Dendritic cell treated with granulocyte-macrophage colony-stimulating factor and Interleukin-4, amounts not matched to agents 40 ng/mL and 50 ng/mL, for 4 days (primary cell): ENCODE measurements around the gene KLHL26.

ENCODE experiments used
- H3K27ac Mint-ChIP-seq: one replicate; pipeline ENCODE4 v1.8.0; 2022; ENCODE audit warnings: mild to moderate bottlenecking, mixed read lengths
- H3K27me3 Mint-ChIP-seq: one replicate; pipeline ENCODE4 v1.8.0; 2022; ENCODE audit warnings: mild to moderate bottlenecking, mixed read lengths
- H3K36me3 Mint-ChIP-seq: one replicate; pipeline ENCODE4 v1.8.0; 2022; ENCODE audit warnings: low read depth, mixed read lengths
- H3K4me1 Mint-ChIP-seq: one replicate; pipeline ENCODE4 v1.8.0; 2022; ENCODE audit warnings: low read depth, mixed read lengths
- H3K4me3 Mint-ChIP-seq: one replicate; pipeline ENCODE4 v1.8.0; 2022; ENCODE audit warnings: mild to moderate bottlenecking, moderate library complexity, mixed read lengths
- H3K9me3 Mint-ChIP-seq: one replicate; pipeline ENCODE4 v1.8.0; 2022; ENCODE audit warnings: mixed read lengths
- intact Hi-C: fragments of 100-400 bp; cut with micrococcal nuclease; formaldehyde crosslinking; loops from one replicate; pipeline ENCODE4 v1.15.0; 2022

Gene KLHL26

DNA sequence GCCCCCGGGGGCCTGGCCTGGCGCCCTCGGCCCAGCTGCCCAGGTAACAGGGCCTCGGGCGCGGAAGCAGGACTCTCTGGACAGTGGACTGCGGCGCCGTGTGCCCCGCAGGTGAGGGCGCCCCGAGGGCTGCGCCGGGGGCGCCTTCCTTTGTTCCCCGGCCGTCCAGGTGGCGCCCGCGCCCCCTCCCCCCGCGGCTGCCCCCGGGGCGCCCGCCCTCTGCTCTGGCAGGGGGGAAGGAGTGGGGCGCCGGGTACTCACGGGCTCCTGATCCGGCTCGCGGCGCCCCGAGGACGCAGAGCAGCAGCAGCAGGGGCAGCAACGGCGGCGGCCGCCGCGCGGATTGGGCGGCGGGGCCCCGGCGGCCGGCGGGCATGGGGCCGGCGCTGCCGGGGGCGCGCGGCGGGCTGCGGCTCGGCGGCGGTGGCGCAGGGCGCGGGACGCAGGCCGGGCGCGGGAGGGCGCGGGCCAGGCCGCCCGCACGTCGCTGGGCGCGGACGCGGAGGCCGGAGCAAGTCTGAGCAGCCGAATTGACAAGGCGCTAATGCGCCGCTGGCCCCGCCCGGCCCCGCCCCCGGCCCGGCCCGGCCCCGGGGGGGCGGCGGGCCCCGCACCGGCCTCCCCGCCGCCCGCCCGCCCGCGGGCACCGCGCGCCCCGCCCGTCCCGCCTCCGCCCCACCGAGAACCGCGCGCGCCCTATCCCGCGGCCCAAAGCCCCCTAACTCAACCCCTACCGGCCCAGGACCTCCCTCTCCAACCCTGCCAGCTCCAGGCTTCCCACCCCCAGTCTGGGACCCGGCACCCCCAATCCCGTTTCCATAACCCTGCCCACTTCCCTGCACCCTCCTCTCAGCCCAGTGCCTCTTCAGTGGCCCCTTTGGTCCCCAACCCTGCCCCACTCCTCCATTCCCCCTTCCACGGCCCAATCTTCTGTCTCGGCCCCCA, 30.3 kb upstream of the KLHL26 start, which contains the start of gene CRLF1:
CRLF1 (minus strand) TSS at position 519 of the 945 bp plus-strand sequence; CDS start at position 376, 143 bp downstream.
- Mint-ChIP-seq H3K4me3 (peak within 1 kb of the TSS; percentile 22), H3K4me1 (peaks cover 20% of the 10 kb centered on the region), H3K36me3 (no peaks in the 10 kb centered on the region), H3K27me3 (peaks cover 83% of the 10 kb centered on the region), H3K27ac (no peak within 1 kb of the TSS), H3K9me3 (no peaks in the 10 kb centered on the region)
- intact Hi-C loops, result no loop called here

DNA sequence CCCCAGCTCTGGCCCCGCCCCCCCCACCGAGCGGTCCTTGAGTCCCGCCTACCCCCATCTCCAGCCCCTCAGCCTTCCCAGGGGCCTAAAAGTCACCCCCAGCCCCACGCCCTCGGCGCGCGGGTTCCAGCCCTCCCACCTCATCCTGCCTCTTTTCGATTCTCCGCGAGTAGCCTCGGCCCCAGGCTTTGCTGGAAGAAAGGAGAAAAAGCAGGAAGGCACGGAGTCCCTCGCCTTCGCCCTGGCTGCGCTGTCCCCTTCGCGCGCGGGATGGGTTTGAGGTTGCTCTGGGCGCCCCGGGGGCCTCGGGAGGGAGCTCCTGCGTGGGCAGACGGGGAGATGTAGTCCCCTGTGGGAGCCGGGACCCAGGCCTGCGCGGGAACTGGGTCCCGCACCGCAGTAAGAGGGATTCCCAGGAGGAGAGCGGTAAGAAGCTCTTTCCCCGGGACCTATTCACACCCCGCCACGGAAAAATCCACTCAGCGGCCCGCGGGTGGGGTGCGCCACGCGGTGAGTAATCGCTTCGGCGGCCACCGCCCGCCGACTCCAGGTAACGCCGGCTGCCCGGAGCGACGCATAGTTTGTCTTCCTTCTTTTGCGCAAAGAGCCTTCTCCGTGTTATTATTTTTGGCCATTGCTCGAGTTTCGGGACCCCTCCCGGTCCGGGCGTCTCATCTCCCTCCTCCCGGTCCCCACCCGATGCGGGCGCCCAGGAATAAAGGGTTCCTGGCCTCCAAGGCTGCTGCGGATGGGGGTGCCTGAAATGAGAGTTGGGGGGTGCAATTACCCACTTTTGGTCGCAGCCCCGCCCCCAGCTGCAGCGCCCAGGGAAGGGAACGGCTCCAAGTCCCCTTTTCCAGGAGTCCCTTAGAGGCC, 29.4 kb upstream of the KLHL26 start:
- intact Hi-C loops, result no loop called here
- Mint-ChIP-seq H3K27me3 (peaks cover 83% of the 10 kb centered on the region), H3K4me1 (peaks cover 26% of the 10 kb centered on the region), H3K36me3 (no peaks in the 10 kb centered on the region), H3K9me3 (no peaks in the 10 kb centered on the region), H3K4me3 (no peak overlapping the region), H3K27ac (no peak overlapping the region)

DNA sequence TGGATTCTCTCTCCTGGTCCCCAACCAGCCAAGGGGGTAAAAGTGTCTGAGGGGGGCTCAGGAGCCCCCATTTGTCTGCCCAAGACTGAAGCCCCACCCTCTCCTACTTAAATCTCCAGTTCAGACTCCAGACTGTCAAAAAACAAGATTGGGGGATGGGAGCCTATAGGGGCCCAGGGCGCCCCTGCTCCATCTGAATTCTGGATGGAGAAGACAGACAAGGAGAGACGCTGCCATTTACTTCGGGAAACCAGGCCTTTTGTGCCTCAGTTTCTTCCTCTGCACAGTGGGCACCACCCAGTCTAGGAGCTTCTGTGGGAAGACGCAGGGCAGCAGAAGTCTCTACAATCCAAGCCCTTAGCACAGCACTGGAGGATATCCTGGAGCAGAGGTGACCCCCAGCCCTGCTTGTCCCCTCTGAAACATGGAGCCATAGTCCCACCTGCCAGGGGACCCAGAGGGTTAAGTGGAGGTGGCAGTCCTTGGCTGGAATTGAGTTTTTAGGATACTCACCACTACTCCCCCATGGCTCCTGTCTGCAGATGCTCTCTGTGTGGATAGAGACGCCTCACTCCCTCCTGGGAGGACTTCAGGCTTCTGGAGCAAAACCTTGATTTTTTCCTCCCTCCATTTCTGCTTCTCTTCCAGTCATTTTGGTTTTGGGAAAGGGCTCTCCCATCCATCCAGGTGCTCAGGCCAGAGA, 28.6 kb upstream of the KLHL26 start:
- H3K9me3 Mint-ChIP-seq, result no peaks in the 10 kb centered on the region
- H3K27me3 Mint-ChIP-seq, result peaks cover 83% of the 10 kb centered on the region
- H3K4me3 Mint-ChIP-seq, result no peak overlapping the region
- no peak overlapping the region for H3K27ac Mint-ChIP-seq
- H3K4me1 Mint-ChIP-seq, result peaks cover 29% of the 10 kb centered on the region
- H3K36me3 Mint-ChIP-seq, result no peaks in the 10 kb centered on the region
- intact Hi-C loops, result no loop called here

DNA sequence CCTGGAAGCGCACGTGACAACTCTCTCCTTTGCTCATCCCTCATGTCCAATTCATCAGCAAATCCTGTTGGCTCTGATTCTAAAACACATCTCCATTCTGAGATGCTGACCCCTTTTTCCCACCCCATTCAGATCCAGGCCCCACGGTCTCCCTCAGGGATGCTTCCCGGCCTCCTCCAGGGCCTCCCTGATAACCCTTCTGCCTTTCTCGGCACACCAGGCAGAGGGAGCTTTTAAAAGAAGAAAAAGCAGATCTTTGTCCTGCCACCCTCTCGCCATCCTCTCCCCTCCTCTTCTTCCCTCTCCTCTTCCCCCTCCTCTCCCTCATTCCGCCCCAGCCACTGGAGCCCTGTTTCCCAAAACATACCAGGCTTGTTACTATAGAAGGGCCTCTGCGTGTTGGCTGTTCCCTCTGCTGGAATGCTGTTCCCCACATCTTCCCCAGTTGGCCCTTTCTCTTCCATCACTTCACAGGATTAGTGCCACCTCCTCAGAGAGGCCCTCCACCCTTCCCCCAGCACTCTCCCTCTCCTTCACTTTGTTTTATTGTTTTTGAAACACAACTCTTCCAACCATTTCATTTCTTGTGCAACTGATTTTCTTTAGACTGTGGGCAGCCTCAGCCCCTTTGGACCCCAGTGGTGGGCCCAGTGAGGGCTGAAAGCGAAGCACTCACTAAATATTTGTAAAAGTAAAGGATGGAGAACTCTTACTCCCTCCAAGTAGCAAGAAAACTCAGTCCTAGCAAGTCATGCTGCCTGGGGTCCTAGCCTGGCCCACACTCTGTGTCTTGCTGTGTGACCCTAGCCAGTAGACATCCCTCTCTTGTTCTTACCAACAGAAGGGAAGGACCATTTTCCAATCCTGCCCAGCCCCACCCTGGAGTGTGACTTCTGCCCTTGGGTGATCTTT, 27.8 kb upstream of the KLHL26 start:
- Mint-ChIP-seq H3K27me3 (peaks cover 86% of the 10 kb centered on the region), H3K4me1 (peaks cover 31% of the 10 kb centered on the region), H3K4me3 (no peak overlapping the region), H3K27ac (no peak overlapping the region), H3K36me3 (no peaks in the 10 kb centered on the region), H3K9me3 (no peaks in the 10 kb centered on the region)
- intact Hi-C loops, result no loop called here

DNA sequence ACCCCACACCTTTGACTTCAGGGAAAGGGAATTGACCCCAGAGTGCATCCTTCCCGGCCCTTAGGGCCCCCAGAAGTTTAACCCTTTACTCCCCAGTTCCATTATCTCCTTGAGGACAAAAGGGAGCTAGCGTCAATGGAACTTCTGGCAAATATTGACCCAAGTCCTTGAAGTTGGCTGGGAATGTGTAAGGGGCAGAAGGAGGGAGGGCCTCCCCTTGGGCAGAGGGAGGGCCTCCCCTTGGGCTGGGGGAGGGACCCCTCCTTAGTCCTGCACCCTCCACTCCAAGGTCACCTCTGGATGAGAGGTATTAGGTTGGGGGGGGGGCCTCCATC, 27.1 kb upstream of the KLHL26 start:
- Mint-ChIP-seq H3K4me3 (no peak overlapping the region), H3K4me1 (peaks cover 31% of the 10 kb centered on the region), H3K27me3 (peaks cover 86% of the 10 kb centered on the region), H3K36me3 (no peaks in the 10 kb centered on the region), H3K9me3 (no peaks in the 10 kb centered on the region), H3K27ac (no peak overlapping the region)
- intact Hi-C loops, result no loop called here

DNA sequence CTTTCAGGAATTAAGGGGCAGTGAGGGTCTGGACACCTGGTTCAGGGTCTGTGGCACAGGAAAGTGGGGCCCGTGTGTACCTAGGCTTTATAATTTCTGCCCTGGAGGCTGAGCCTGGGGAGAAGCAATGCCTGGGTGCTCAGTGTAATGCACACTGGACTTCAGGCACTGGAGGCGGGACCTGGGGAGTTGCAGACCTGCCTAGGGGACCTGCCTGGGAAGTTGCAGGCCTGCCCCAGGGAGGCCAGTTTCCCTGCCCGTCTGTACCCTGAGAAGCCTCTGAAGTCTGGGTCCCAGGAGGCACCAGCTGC, 26.6 kb upstream of the KLHL26 start:
- Mint-ChIP-seq H3K27me3 (peaks cover 86% of the 10 kb centered on the region), H3K36me3 (no peaks in the 10 kb centered on the region), H3K27ac (no peak overlapping the region), H3K4me3 (no peak overlapping the region), H3K4me1 (peaks cover 31% of the 10 kb centered on the region), H3K9me3 (no peaks in the 10 kb centered on the region)
- intact Hi-C loops, result no loop called here

DNA sequence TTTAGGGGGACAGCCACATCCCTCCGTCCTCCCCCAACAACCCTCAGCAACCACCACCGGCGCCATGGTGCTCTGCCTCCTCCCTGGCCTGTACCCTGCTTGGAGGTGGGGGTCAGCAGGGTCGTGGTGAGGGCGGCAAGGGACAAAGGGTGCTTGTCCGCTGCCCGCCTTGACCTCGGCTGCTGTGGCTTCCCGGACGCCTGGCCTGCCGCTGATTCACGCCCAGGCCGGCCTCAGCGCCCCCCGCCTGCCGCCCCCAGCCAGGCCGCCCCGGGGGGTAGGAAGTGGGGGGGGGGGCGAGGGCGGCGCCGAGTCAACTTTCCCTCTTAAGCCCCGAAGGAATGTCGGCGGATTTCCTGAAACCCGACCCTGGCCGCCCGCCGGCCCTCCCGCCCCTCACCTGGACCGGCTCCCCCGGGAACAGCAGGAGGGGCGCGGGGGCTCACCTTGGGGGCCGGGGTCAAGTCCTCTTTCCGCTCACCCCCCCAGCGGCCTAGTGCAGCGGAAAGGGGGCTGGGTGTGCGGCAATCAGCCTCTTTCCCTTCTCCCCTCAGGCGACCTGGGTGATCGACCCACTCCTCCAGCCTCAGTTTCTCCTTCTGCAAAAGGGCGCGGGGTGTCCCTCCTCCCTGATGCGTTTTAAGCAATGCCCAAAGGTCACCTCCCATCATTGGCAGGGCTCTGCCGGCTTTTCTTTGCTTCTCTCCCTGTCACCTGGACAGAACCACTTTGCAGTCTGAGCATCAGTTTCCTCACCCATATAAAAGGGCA, 26.1 kb upstream of the KLHL26 start:
- Mint-ChIP-seq H3K4me1 (peaks cover 31% of the 10 kb centered on the region), H3K4me3 (no peak overlapping the region), H3K27ac (no peak overlapping the region), H3K36me3 (no peaks in the 10 kb centered on the region), H3K27me3 (peaks cover 86% of the 10 kb centered on the region), H3K9me3 (no peaks in the 10 kb centered on the region)
- intact Hi-C loops, result no loop called here

DNA sequence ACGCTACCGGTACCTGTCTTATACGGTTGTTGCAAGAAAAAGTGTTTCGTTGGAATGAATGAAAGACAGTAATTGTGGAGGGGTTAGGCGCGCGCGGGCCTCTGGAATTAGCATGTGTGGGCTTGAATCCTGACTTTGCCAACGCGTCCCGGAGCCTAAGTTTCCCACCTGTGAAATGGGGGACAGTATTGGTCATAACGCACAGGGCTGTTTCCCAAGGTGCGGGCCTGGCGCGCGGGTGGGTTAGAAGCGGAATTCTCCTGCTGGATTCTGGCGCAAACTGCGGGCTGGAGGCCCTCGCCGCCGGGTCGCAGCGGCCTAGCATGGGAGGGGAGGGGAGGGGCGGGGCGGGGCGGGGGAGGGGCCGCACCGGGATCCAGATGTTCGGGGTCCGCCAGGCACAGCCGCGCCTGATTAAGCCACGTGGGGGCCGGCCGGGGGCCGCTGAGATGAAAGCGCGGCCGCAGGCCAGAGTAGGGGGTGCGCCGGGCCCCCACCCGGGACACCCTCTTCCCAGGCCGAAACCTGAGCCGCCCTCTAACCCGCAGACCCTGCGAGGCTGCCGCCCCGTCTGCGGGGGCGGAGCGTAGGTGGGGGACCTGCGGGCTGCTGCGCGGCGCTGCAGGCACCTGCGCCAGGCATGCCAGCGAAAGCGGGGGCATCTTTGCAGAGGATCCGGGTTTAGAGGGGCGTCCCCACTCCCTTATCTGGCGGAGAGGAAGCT, 25.3 kb upstream of the KLHL26 start:
- Mint-ChIP-seq H3K27me3 (peaks cover 93% of the 10 kb centered on the region), H3K4me3 (no peak overlapping the region), H3K4me1 (peaks cover 31% of the 10 kb centered on the region), H3K36me3 (no peaks in the 10 kb centered on the region), H3K27ac (no peak overlapping the region), H3K9me3 (no peaks in the 10 kb centered on the region)
- intact Hi-C loops, result no loop called here

DNA sequence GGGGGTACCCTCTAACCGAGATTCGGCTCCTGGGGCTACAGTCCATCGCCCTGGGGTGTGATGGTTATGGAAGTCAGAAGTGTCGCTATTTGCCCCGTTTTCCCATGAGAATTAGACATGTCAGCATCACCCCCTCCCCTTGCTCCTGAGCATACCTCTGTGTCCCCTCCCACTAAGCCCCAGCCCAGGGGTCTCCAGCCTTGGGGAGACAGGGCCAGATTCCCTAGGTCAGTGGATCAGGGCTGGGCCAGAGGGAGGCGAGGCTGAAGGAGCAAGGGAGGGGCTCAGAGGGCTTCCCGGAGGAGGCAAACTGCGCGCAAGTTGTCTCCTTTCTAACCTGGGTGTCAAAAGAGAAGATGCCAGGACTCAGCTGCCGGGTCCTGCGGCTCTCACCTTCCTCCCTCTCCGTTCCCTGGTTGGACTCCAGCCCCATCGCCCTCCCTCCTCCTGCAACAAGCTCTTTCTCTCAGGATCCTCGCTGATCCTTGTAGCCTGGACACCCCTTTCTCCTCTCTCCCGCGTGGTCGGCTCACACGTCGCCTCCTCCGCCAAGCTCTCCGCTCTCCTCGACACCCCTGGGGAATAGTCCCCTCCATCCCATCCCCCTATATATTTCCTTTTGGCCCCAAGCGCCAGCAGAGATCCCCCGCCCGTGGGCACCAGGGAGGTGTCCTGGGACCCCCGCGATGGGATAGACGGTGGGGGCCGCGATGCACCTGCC, 24.6 kb upstream of the KLHL26 start:
- Mint-ChIP-seq H3K4me1 (peaks cover 29% of the 10 kb centered on the region), H3K4me3 (no peak overlapping the region), H3K27ac (no peak overlapping the region), H3K9me3 (no peaks in the 10 kb centered on the region), H3K27me3 (peaks cover 96% of the 10 kb centered on the region), H3K36me3 (no peaks in the 10 kb centered on the region)
- intact Hi-C loops, result no loop called here

DNA sequence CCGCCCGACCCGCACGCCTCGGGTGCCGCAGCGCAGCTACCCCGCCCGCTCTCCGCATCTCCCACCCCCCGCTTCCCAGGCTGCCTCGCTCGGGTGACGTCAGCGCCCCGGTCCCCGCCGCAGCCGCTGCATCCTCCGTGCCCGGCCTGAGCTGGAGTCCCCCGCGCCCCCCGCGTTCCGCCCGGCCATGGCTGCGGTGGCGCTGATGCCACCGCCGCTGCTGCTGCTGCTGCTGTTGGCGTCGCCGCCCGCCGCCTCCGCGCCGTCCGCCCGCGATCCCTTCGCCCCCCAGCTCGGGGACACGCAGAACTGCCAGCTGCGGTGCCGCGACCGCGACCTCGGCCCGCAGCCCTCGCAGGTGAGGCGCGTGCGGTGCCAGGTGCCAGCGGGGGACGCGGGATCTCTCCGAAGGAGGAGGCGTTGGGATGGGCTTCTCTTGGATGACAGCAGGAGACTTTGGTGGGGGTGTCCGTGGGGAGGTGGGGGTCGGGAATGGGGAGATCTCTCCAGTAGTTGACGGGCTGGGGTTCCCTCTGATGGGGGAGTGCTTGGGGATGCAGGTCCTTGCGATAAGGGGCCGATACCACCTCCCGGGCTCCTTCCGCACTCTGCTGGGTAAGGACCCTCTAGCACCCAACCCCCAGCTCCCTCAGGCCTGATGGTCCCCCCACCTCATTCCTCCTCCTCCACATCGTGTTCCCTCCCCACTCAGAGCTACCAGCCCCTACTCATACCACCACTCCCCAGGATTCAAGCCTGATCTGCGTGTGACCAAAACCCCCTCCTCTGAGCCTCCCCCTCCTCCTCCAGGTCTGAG, 23.8 kb upstream of the KLHL26 start, which contains the start of gene TMEM59L:
TMEM59L (plus strand) TSS at position 99 of the 817 bp plus-strand sequence; CDS start at position 188, 89 bp downstream.
- Mint-ChIP-seq H3K4me3 (no peak within 1 kb of the TSS), H3K27ac (no peak within 1 kb of the TSS), H3K9me3 (no peaks in the 10 kb centered on the region), H3K36me3 (no peaks in the 10 kb centered on the region), H3K4me1 (peaks cover 21% of the 10 kb centered on the region), H3K27me3 (peaks cover 96% of the 10 kb centered on the region)
- intact Hi-C loops, result no loop called here

DNA sequence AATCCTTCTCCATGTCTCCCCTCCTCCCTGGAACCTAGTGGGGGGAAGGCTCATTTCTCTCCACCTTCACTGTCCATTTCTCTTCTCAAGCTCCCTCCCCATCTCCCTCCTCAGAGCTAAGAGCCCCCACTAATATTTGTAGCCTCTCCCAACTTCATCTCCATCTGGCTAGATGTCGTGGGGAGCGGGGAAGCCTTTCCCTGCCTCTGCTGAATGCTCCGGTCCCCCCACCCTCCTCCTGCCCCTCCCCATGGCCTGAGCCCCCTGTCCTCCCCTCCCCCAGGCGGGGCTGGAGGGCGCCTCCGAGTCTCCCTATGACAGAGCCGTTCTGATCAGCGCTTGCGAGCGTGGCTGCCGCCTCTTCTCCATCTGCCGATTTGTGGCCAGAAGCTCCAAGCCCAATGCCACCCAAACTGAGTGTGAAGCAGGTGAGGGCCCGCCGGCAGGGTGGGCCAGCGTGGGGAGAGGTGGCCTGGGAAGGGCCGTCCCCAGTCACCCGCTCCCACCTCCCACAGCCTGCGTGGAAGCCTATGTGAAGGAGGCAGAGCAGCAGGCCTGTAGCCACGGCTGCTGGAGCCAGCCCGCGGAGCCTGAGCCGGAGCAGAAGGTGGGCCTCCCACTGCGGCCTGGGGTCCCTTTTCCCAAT, 23.1 kb upstream of the KLHL26 start:
- H3K27me3 Mint-ChIP-seq, result peaks cover 89% of the 10 kb centered on the region
- peaks cover 21% of the 10 kb centered on the region for H3K4me1 Mint-ChIP-seq
- no peaks in the 10 kb centered on the region for H3K36me3 Mint-ChIP-seq
- H3K27ac Mint-ChIP-seq, result no peak overlapping the region
- H3K9me3 Mint-ChIP-seq, result no peaks in the 10 kb centered on the region
- intact Hi-C loops, result no loop called here
- H3K4me3 Mint-ChIP-seq, result no peak overlapping the region
